HepG2 (cell line): Measurements from ENCODE around the gene SLC6A12. TPM values are rescaled to one million over a fixed set of nuclear protein-coding genes. Genes with fewer than 3 reads are reported as not detected.
A peak's percentile ranks its signal among the peaks of the same experiment; 100 is the strongest.

Experiments used
- ATAC-seq: fragments of 200-7000 bp; cut with Tn5 transposase; 3 replicates; pipeline ENCODE4 v1.9.1; 2020; ENCODE audit warnings: mild to moderate bottlenecking, moderate library complexity
- BruUV-seq: library from RNA; stranded (reverse); fragments of 400-500 nt; replicated peaks from 2 replicates; lab custom pipeline; 2021; lab: Mats Ljungman, UMichigan
- CTCF ChIA-PET: fragments of 300-600 bp; formaldehyde crosslinking; extraction: SDS; loops from one replicate; lab custom pipeline; 2021; ENCODE audit warnings: low total read pairs, inconsistent platforms, low intra/inter-chr PET ratio; lab: Yijun Ruan, JAX
- POLR2A ChIA-PET: fragments of 350-600 bp; sonication (Branson Sonifier 250); formaldehyde crosslinking; loops from one replicate; lab custom pipeline; 2020; ENCODE audit warnings: antibody characterized with exemption, inconsistent platforms; lab: Yijun Ruan, JAX
- DNase-seq: peaks from one replicate; pipeline ENCODE4 v3.0.0-alpha.2; 2015; ENCODE audit warnings: low spot score
- FAIRE-seq: peaks from 3 replicates; lab custom pipeline; 2011; peaks lifted over from hg19 to GRCh38; lab: Jason Lieb, UNC
- H2AFZ ChIP-seq: one replicate; pipeline ENCODE4 v1.6.1; 2011; ENCODE audit warnings: low read length, inconsistent platforms
- H3K27ac ChIP-seq: fragments of 300-600 bp; 3 replicates; pipeline ENCODE4 v1.8.0; 2011; ENCODE audit warnings: mixed run types, mild to moderate bottlenecking, mixed read lengths, low read length, inconsistent platforms; ENCODE audit not compliant: insufficient read depth; ENCODE audit errors: extremely low read length
- H3K27me3 ChIP-seq, 2 experiments: fragments of 200-600 bp in 1 of 2; 2 replicates in 1 of 2; 3 replicates in 1 of 2; pipeline versions ENCODE4 v1.6.0 to v1.8.0; 2011; ENCODE audit warnings: low read length in 2 of 2, mild to moderate bottlenecking in 2 of 2, moderate library complexity in 2 of 2, inconsistent platforms in 1 of 2; ENCODE audit not compliant: insufficient read depth in 2 of 2, control insufficient read depth in 1 of 2
- H3K36me3 ChIP-seq, 2 experiments: fragments of 200-600 bp in 1 of 2; replicated peaks in 1 of 2; 2 replicates in 1 of 2; 3 replicates in 1 of 2; pipeline versions ENCODE4 v1.5.1 to v1.8.0; 2011; ENCODE audit warnings: low read length in 2 of 2, inconsistent platforms in 1 of 2; ENCODE audit not compliant: insufficient read depth in 2 of 2, control insufficient read depth in 1 of 2
- H3K4me1 ChIP-seq: 2 replicates; pipeline ENCODE4 v1.5.1; 2012; ENCODE audit warnings: low read length, inconsistent platforms; ENCODE audit not compliant: insufficient read depth
- H3K4me2 ChIP-seq: 2 replicates; pipeline ENCODE4 v1.6.0; 2011; ENCODE audit warnings: low read depth, low read length, inconsistent platforms
- H3K4me3 ChIP-seq, 3 experiments: fragments of 200-600 bp in 1 of 3; sonication (generic), shearing (Covaris generic) in 1 of 3; replicated peaks in 1 of 3; 2 replicates each; pipeline ENCODE4 v1.5.1; 2011 to 2016; ENCODE audit warnings: low read length in 3 of 3, inconsistent platforms in 2 of 3, low read depth in 2 of 3, mild to moderate bottlenecking in 2 of 3, control low read depth in 1 of 3, mixed read lengths in 1 of 3; ENCODE audit not compliant: insufficient read depth in 1 of 3
- H3K79me2 ChIP-seq: one replicate; pipeline ENCODE4 v1.6.1; 2011; ENCODE audit warnings: low read length, inconsistent platforms; ENCODE audit not compliant: insufficient read depth
- H3K9ac ChIP-seq: 2 replicates; pipeline ENCODE4 v1.6.0; 2011; ENCODE audit warnings: mild to moderate bottlenecking, low read depth, low read length, inconsistent platforms; ENCODE audit not compliant: insufficient read depth
- H3K9me3 ChIP-seq: 2 replicates; pipeline ENCODE4 v1.5.1; 2012; ENCODE audit warnings: mild to moderate bottlenecking, low read length
- H4K20me1 ChIP-seq: 2 replicates; pipeline ENCODE4 v1.6.0; 2011; ENCODE audit warnings: inconsistent platforms, mild to moderate bottlenecking, low read length, moderate library complexity; ENCODE audit not compliant: insufficient read depth
- ELF3 ChIP-seq: IDR thresholded peaks from 2 replicates; pipeline ENCODE4 v1.6.1; 2016; ENCODE audit warnings: missing genetic modification reagents, missing compliant biosample characterization
- FOXC1 ChIP-seq: sonication (generic); formaldehyde crosslinking; IDR thresholded peaks from 2 replicates; pipeline ENCODE4 v1.8.0; 2022; ENCODE audit warnings: mild to moderate bottlenecking, missing genetic modification reagents, borderline replicate concordance
- HNRNPLL ChIP-seq: fragments of 200-400 bp; formaldehyde crosslinking; IDR thresholded peaks from 2 replicates; pipeline ENCODE4 v1.6.1; 2017; ENCODE audit warnings: mild to moderate bottlenecking, low read depth, low read length; ENCODE audit not compliant: poor library complexity, severe bottlenecking
- JUND ChIP-seq: sonication (generic); formaldehyde crosslinking; IDR thresholded peaks from 2 replicates; pipeline ENCODE4 v1.8.0; 2022; ENCODE audit warnings: mild to moderate bottlenecking, missing genetic modification reagents
- MAFF ChIP-seq: IDR thresholded peaks from 2 replicates; pipeline ENCODE4 v1.6.1; 2011; ENCODE audit warnings: low read depth, low read length, improper control_type of control experiment
- MAFK ChIP-seq, 2 experiments: IDR thresholded peaks in 1 of 2; conservative IDR thresholded peaks in 1 of 2; 2 replicates each; pipeline ENCODE4 v1.6.1; 2011; ENCODE audit warnings: improper control_type of control experiment in 2 of 2, low read length in 2 of 2
- MIER3 ChIP-seq: IDR thresholded peaks from 2 replicates; pipeline ENCODE4 v1.6.1; 2016; ENCODE audit warnings: missing compliant biosample characterization, borderline replicate concordance
- NFE2L2 ChIP-seq: fragments of 150-350 bp; IDR thresholded peaks from 2 replicates; pipeline ENCODE4 v1.6.1; 2014; ENCODE audit warnings: low read length
- PITX1 ChIP-seq: sonication (generic); formaldehyde crosslinking; IDR thresholded peaks from 2 replicates; pipeline ENCODE4 v1.5.1; 2020; ENCODE audit warnings: mild to moderate bottlenecking, missing genetic modification reagents
- RARG ChIP-seq: sonication (generic); formaldehyde crosslinking; IDR thresholded peaks from 2 replicates; pipeline ENCODE4 v1.4.0; 2020; ENCODE audit warnings: low read depth, mild to moderate bottlenecking, missing genetic modification reagents
- SRY ChIP-seq: sonication (generic); formaldehyde crosslinking; IDR thresholded peaks from 2 replicates; pipeline ENCODE4 v1.8.0; 2022; ENCODE audit warnings: mild to moderate bottlenecking, missing genetic modification reagents
- ZNF180 ChIP-seq: sonication (generic); formaldehyde crosslinking; IDR thresholded peaks from 2 replicates; pipeline ENCODE4 v1.4.0; 2020; ENCODE audit warnings: low read depth, missing genetic modification reagents, borderline replicate concordance
- ZNF737 ChIP-seq: sonication (generic); formaldehyde crosslinking; IDR thresholded peaks from 2 replicates; pipeline ENCODE4 v1.5.0; 2020; ENCODE audit warnings: missing genetic modification reagents, mild to moderate bottlenecking, borderline replicate concordance
- WGBS: methylation state at CpG from one replicate; pipeline ENCODE4 v1.1.6; 2017; ENCODE audit warnings: low lambda C conversion rate; 5-methylcytosine and 5-hydroxymethylcytosine counted together
- in situ Hi-C: cut with HindIII; loops from 2 replicates; pipeline ENCODE4 v1.10.0; 2017; ENCODE audit warnings: low pct_unique_long_range_greater_than_20kb; ENCODE audit not compliant: extremely low pct_ligation_motif_present
- intact Hi-C: fragments of 100-400 bp; cut with micrococcal nuclease; formaldehyde crosslinking; loops from one replicate; pipeline ENCODE4 v1.10.0; 2022; ENCODE audit not compliant: unreplicated experiment
- polyA plus RNA-seq, 8 experiments: library from polyadenylated mRNA; depleted of rRNA in 3 of 8; stranded (reverse) in 7 of 8; unstranded in 1 of 8; fragments of >200 nt; fragmentation: Illumina TruSeq in 4 of 8; extraction: Trizol in 4 of 8; gene quantifications; 2 replicates each; pipeline versions ENCODE4 v1.2.1 to v1.2.3, GENCODE V29; 2011 to 2016; ENCODE audit warnings: low read depth in 4 of 8, missing spikeins in 1 of 8, mixed read lengths in 1 of 8; ENCODE audit not compliant: insufficient read depth in 1 of 8
- total RNA-seq, 5 experiments: library from RNA; depleted of rRNA; stranded (reverse); fragments of >200 nt; fragmentation: Illumina TruSeq; extraction: Trizol; gene quantifications; 2 replicates each; pipeline ENCODE4 v1.2.3, GENCODE V29; 2016; ENCODE audit warnings: low read depth in 1 of 5
- TF ChIP-seq, protein P1 (sequence below): sonication (generic); formaldehyde crosslinking; IDR thresholded peaks from 2 replicates; pipeline ENCODE4 v1.4.0; 2020; ENCODE audit warnings: missing genetic modification reagents
- TF ChIP-seq, protein P2 (sequence below): sonication (generic); formaldehyde crosslinking; IDR thresholded peaks from 2 replicates; pipeline ENCODE4 v1.4.0; 2020; ENCODE audit warnings: missing genetic modification reagents
- TF ChIP-seq, protein P3 (sequence below): sonication (generic); formaldehyde crosslinking; IDR thresholded peaks from 2 replicates; pipeline ENCODE4 v1.4.0; 2020; ENCODE audit warnings: mild to moderate bottlenecking, low read depth, missing genetic modification reagents

Gene SLC6A12
- total and polyA plus RNA-seq, 2 of the 13 experiments (the other 11 are each of a cell fraction or from before 2014, with no cell fraction given), result 3.7 to 18.8 TPM

DNA sequence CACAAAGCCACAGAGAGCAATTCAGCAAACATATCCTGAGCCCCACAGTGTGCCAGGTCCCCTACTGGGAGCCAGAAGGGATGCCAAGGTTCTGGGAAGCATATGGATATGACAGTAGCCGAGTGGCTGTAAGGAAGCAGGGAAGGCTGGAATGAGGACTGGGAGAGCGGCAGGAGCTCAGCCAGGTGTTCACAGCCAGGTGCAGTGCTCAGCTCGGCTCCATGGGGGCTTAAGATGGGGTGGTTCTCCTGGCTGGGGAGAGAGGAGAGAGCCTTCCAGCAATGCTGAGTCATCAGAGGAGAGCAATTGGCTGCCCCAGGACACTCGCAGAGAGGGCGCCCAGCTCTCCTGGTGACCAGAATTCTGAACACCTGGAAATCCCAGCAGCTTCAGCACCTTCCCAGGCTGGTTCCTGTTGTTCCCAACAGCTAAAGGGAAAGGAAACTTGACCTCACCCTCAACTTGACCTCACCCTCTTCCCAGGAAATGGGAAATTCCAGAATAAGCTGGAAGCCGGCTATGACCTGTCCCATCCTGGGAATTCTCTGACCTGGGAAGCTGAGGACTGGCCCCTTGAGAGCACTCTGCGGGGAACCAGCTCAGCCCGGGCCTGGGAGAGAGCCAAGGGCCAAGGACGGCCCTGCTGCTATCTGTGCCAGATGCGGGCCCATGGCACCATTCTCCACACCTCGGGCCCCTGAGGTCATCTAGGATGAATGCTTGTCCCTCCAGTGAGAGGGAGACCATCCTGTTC is 34.6 kb downstream of the SLC6A12 start:
- in situ Hi-C loops, result no loop called here
- TF ChIP-seq, protein P1, sequence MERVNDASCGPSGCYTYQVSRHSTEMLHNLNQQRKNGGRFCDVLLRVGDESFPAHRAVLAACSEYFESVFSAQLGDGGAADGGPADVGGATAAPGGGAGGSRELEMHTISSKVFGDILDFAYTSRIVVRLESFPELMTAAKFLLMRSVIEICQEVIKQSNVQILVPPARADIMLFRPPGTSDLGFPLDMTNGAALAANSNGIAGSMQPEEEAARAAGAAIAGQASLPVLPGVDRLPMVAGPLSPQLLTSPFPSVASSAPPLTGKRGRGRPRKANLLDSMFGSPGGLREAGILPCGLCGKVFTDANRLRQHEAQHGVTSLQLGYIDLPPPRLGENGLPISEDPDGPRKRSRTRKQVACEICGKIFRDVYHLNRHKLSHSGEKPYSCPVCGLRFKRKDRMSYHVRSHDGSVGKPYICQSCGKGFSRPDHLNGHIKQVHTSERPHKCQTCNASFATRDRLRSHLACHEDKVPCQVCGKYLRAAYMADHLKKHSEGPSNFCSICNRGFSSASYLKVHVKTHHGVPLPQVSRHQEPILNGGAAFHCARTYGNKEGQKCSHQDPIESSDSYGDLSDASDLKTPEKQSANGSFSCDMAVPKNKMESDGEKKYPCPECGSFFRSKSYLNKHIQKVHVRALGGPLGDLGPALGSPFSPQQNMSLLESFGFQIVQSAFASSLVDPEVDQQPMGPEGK (CRISPR knock-in tag), result no peak
- TF ChIP-seq ZNF737 (no peak), FOXC1 (no peak), NFE2L2 (peak; percentile 25; the same call in 1 of the 2 replicates), ZNF180 (CRISPR knock-in tag) (no peak), PITX1 (no peak), JUND (CRISPR knock-in tag) (no peak), RARG (no peak), HNRNPLL (no peak), MIER3 (CRISPR knock-in tag) (no peak), SRY (CRISPR knock-in tag) (no peak), MAFF (peak; percentile 48), MAFK (conservative IDR thresholded peaks at IDR 0.05 in 1 of 2, IDR thresholded peaks at IDR 0.05 in 1 of 2; ENCODE audit: low read length in 2 of 2) (peak; percentile 72 to 75), ELF3 (CRISPR knock-in tag) (no peak)
- TF ChIP-seq, protein P2, sequence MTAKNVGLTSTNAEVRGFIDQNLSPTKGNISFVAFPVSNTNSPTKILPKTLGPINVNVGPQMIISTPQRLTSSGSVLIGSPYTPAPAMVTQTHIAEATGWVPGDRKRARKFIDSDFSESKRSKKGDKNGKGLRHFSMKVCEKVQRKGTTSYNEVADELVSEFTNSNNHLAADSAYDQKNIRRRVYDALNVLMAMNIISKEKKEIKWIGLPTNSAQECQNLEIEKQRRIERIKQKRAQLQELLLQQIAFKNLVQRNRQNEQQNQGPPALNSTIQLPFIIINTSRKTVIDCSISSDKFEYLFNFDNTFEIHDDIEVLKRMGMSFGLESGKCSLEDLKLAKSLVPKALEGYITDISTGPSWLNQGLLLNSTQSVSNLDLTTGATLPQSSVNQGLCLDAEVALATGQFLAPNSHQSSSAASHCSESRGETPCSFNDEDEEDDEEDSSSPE, result no peak
- TF ChIP-seq, protein P3, sequence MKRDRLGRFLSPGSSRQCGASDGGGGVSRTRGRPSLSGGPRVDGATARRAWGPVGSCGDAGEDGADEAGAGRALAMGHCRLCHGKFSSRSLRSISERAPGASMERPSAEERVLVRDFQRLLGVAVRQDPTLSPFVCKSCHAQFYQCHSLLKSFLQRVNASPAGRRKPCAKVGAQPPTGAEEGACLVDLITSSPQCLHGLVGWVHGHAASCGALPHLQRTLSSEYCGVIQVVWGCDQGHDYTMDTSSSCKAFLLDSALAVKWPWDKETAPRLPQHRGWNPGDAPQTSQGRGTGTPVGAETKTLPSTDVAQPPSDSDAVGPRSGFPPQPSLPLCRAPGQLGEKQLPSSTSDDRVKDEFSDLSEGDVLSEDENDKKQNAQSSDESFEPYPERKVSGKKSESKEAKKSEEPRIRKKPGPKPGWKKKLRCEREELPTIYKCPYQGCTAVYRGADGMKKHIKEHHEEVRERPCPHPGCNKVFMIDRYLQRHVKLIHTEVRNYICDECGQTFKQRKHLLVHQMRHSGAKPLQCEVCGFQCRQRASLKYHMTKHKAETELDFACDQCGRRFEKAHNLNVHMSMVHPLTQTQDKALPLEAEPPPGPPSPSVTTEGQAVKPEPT (CRISPR knock-in tag), result no peak
- peaks cover 46% of the 10 kb centered on the region for H3K4me1 ChIP-seq
- no peaks in the 10 kb centered on the region for H3K9me3 ChIP-seq
- ATAC-seq (no peak), DNase-seq (no peak), FAIRE-seq (no peak)
- BruUV-seq, result no TSS peak
- POLR2A ChIA-PET, result no interaction called here
- H3K9ac ChIP-seq, result no peak overlapping the region
- CTCF ChIA-PET, result no interaction called here
- H3K4me3 ChIP-seq, result no peak overlapping the region
- no peak overlapping the region for H3K27ac ChIP-seq
- H3K79me2 ChIP-seq, result no peaks in the 10 kb centered on the region
- H4K20me1 ChIP-seq, result no peaks in the 10 kb centered on the region
- H3K27me3 ChIP-seq, result peaks cover 9 to 37% of the 10 kb centered on the region in 2 experiments; a peak in 4 of 5 replicates
- 47% methylated on average over 6 of the region's 11 CpGs for WGBS
- intact Hi-C loops, result loop anchor here (5.0 kb wide), 1 partner anchor 33 kb away; the partner anchor contains the start of gene SLC6A12
- H2AFZ ChIP-seq, result no peak overlapping the region
- H3K4me2 ChIP-seq, result no peak overlapping the region
- H3K36me3 ChIP-seq, result no peaks in the 10 kb centered on the region
